GM23248 (cell line): ENCODE data around the gene ACAP1.

Experiments
- EZH2 ChIP-seq: fragments of 200-600 bp; sonication (generic); IDR thresholded peaks from 2 replicates; pipeline ENCODE4 v1.6.1; 2018; ENCODE audit warnings: antibody characterized with exemption, mild to moderate bottlenecking; ENCODE audit not compliant: insufficient read depth, poor library complexity, severe bottlenecking
- EZH2phosphoT487 ChIP-seq: fragments of 200-600 bp; sonication (generic); IDR thresholded peaks from 2 replicates; pipeline ENCODE4 v1.6.1; 2018; ENCODE audit warnings: antibody characterized with exemption, moderate library complexity, mild to moderate bottlenecking, low read depth; ENCODE audit not compliant: insufficient read depth

DNA sequence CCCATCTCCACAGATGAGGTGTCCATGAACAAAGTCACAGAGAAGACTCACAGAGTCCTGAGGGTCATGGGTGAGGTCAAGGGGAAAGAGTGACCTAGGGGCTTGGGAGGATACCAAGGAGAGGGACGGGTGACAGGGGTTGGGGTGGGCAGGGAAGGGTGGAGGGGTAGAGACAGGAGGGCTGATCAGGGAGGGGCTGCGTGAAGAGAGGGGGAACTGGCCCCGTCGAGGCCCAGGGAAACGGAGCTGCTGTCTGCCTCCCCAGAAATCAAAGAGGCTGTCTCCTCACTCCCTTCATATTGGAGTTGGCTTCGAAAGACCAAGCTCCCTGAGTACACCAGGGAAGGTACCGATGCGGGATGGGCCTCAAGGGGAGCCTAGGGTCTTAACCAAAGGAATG, 19.2 kb downstream of the ACAP1 start:
- TF ChIP-seq EZH2phosphoT487 (no peak), EZH2 (no peak)
